ENCODE measurements around the gene HRH1.

HRH1 gene

GRCh38 chr3:11276901-11277300, 122.6 kb downstream of the HRH1 start:
- TF ChIP-seq, protein P1, sequence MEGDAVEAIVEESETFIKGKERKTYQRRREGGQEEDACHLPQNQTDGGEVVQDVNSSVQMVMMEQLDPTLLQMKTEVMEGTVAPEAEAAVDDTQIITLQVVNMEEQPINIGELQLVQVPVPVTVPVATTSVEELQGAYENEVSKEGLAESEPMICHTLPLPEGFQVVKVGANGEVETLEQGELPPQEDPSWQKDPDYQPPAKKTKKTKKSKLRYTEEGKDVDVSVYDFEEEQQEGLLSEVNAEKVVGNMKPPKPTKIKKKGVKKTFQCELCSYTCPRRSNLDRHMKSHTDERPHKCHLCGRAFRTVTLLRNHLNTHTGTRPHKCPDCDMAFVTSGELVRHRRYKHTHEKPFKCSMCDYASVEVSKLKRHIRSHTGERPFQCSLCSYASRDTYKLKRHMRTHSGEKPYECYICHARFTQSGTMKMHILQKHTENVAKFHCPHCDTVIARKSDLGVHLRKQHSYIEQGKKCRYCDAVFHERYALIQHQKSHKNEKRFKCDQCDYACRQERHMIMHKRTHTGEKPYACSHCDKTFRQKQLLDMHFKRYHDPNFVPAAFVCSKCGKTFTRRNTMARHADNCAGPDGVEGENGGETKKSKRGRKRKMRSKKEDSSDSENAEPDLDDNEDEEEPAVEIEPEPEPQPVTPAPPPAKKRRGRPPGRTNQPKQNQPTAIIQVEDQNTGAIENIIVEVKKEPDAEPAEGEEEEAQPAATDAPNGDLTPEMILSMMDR (conservative IDR thresholded peaks at IDR 0.05; ENCODE audit: low read depth, low read length) = no peak
- H3K4me3 ChIP-seq (ENCODE audit: low read depth, low read length) = no peak overlapping the region
- DNase-seq (ENCODE audit: low read depth) = no peak

- peak; percentile 77 for DNase-seq (ENCODE audit: low read depth)
- no peak overlapping the region for H3K4me3 ChIP-seq (ENCODE audit: low read depth, low read length)
These were observed 128.2 kb downstream of the HRH1 start for GRCh38 chr3:11282250-11283138.

GRCh38 chr3:11283139-11283475, 128.8 kb downstream of the HRH1 start:
- DNase-seq (ENCODE audit: low read depth) = no peak
- TF ChIP-seq, protein P1 (conservative IDR thresholded peaks at IDR 0.05; ENCODE audit: low read depth, low read length) = no peak
- H3K4me3 ChIP-seq (ENCODE audit: low read depth, low read length) = no peak overlapping the region

More at GRCh38 chr3:11282250-11283138, 128.2 kb downstream of the HRH1 start:
- TF ChIP-seq, protein P1 (conservative IDR thresholded peaks at IDR 0.05; ENCODE audit: low read depth, low read length) = no peak

DNA sequence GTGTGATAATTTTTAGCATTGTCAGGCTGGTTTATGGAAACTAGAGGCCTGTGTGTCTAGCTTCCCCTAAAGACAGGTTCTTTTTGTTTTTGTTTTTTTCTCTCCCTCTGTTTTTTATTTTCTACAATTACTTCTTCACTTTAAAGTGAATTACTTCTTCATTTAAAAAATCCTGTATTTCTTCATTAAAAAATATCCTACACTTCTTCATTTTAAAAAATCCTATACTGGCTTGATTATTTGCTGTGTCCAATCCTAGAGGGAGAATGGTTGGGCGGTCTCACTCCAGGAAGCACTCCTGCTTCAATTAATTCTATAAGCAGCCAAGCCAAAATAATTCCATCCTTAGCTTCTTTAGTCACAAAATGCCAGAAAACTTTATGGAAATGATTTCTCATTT, 129.7 kb downstream of the HRH1 start:
- TF ChIP-seq, protein P1 (conservative IDR thresholded peaks at IDR 0.05; ENCODE audit: low read depth, low read length) = no peak
- H3K4me3 ChIP-seq (ENCODE audit: low read depth, low read length) = no peak overlapping the region
- no peak for DNase-seq (ENCODE audit: low read depth)

DNA sequence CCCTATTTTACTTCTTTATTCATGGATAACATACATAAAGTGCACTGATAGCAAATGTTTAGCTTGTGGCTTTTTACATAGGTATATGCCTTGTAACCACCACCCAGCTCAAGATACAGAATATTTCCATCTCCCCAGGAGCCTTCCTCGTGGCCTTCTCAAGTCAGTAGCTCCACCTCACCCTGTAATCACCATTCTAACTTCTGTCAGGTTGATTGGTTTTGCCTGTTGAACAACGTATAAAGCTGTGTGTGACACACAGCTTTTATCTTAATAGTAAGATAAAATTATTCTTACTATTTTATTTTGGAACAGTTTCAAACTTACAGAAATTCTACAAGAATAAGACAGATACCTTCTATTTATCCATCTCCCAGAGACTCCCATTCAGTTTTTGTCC, 131.2 kb downstream of the HRH1 start:
- DNase-seq (ENCODE audit: low read depth) = no peak
- no peak overlapping the region for H3K4me3 ChIP-seq (ENCODE audit: low read depth, low read length)
- TF ChIP-seq, protein P1 (conservative IDR thresholded peaks at IDR 0.05; ENCODE audit: low read depth, low read length) = no peak

DNA sequence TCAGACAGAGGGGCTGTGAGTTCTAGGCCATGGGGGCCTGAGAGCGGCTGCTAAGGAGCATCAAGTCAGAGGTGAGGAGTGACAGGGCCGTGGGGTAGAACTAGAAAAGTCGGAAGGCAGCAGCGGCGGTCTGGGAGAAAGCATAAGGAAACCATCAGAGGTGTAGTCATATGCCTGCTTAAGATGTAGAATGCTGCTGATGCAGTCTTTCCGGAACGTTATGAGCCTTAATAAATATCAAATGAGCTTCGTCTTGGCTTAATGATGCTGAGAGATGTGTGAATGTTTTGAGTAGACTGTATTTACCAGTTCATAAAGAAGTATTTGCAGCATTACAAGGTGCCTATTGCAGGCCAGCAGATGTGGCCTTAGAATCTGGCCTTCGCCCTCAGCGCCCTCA, 133.1 kb downstream of the HRH1 start:
- H3K4me3 ChIP-seq (ENCODE audit: low read depth, low read length) = no peak overlapping the region
- peak; percentile 35 for DNase-seq (ENCODE audit: low read depth)
- TF ChIP-seq, protein P1 (conservative IDR thresholded peaks at IDR 0.05; ENCODE audit: low read depth, low read length) = no peak

DNA sequence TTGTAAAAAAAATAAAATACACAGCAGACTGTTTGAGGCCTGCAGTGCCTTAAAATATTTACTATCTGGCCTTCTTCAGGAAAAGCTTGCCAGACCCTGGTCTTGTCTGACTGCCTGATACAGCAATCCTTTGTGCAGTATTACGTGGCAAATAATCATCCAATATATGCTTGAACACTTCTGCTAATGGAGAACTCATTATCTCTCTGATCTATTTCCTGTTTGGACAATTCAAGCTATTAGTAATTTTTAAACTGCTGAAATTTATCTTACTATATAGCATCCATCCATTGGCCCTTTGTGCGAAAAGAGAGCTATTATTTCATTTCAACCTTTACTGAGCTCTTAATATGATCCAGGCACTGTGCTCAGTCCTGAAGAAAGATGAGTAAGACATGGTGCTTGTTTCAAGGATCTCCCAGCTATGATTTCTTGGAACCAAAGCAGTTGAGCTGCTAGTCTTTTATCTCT, 133.8 kb downstream of the HRH1 start:
- DNase-seq (ENCODE audit: low read depth) = peak; percentile 48

More for the DNA sequence above, 133.8 kb downstream of the HRH1 start:
- TF ChIP-seq, protein P1 (conservative IDR thresholded peaks at IDR 0.05; ENCODE audit: low read depth, low read length) = no peak
- H3K4me3 ChIP-seq (ENCODE audit: low read depth, low read length) = no peak overlapping the region

Measured in choroid plexus epithelial cell (primary cell).